ENCODE results near the gene MARCHF10. TPM values are rescaled to one million over a fixed set of nuclear protein-coding genes. Genes with fewer than 3 reads are reported as not detected.
"Not testable (repeated sequence)": the region's sequence is repeated elsewhere in the genome, so short reads cannot be mapped to it uniquely, and the experiment has no call there.

Gene MARCHF10
- total RNA-seq, 1 experiment from 2014 or later: not detected

DNA sequence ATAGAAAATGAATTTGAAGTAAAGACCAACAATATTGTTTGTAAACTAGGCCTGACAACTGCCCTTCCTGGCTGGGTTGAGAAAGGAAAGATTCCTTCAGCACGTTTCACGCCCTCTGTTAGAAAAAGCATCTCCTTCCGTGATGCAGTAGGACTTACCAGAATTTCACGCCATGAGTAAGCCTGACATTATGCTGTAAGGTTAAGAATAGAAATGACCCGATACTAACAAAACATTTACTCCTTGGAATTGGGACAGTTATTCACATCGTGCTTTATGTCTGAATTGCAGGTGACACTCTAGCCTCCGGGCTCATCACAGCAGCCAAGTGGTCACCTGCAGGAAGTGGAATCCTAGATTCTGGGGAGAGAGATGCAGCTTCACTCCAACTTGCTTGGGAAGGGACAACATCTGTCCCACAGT is 17.5 kb downstream of the MARCHF10 start:
- H3K4me2 ChIP-seq (ENCODE audit: low read length): peak overlapping the region; percentile 70
- H2AFZ ChIP-seq (ENCODE audit: low read length): no peak overlapping the region
- H3F3A ChIP-seq (ENCODE audit: low read length, unreplicated experiment): peaks cover 19% of the 10 kb centered on the region
- peak overlapping the region; percentile 58 for H3K9ac ChIP-seq (ENCODE audit: low read length)
- H3K4me3 ChIP-seq (ENCODE audit: low read length): peak overlapping the region; percentile 27; the same call in 1 of the 2 replicates
- no peaks in the 10 kb centered on the region for H3K79me2 ChIP-seq (ENCODE audit: low read length)
- H3K9me2 ChIP-seq (replicated peaks; ENCODE audit: low read length): no peaks in the 10 kb centered on the region
- TF ChIP-seq, protein P1, sequence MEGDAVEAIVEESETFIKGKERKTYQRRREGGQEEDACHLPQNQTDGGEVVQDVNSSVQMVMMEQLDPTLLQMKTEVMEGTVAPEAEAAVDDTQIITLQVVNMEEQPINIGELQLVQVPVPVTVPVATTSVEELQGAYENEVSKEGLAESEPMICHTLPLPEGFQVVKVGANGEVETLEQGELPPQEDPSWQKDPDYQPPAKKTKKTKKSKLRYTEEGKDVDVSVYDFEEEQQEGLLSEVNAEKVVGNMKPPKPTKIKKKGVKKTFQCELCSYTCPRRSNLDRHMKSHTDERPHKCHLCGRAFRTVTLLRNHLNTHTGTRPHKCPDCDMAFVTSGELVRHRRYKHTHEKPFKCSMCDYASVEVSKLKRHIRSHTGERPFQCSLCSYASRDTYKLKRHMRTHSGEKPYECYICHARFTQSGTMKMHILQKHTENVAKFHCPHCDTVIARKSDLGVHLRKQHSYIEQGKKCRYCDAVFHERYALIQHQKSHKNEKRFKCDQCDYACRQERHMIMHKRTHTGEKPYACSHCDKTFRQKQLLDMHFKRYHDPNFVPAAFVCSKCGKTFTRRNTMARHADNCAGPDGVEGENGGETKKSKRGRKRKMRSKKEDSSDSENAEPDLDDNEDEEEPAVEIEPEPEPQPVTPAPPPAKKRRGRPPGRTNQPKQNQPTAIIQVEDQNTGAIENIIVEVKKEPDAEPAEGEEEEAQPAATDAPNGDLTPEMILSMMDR (conservative IDR thresholded peaks at IDR 0.05; ENCODE audit: low read depth, low read length): no peak
- TF ChIP-seq EZH2 (IDR thresholded peaks at IDR 0.05; ENCODE audit: low read length, unreplicated experiment) (no peak), EZH2phosphoT487 (IDR thresholded peaks at IDR 0.05; ENCODE audit: borderline replicate concordance, low read length) (no peak)
- intact Hi-C loops (cut with micrococcal nuclease): loop anchor here (1.0 to 2.0 kb wide), 4 partner anchors 11 to 178 kb away; no protein-coding TSS in a partner anchor
- H3K36me3 ChIP-seq (ENCODE audit: low read depth, low read length): no peaks in the 10 kb centered on the region
- ATAC-seq: peak; percentile 68
- no peaks in the 10 kb centered on the region for H3K9me3 ChIP-seq (ENCODE audit: low read length)
- DNase-seq: peak; percentile 96
- H3K27me3 ChIP-seq (ENCODE audit: low read length): no peaks in the 10 kb centered on the region
- H3K4me1 ChIP-seq (ENCODE audit: insufficient read depth, low read length): peaks cover 58% of the 10 kb centered on the region
- no TSS peak for BruUV-seq (replicated peaks)
- ChIA-PET CTCF (interaction anchor here (0.8 kb wide), 1 partner anchor 11 kb away, joined by 7 read pairs; no protein-coding TSS in a partner anchor), POLR2A (ENCODE audit: unreplicated experiment) (interaction anchor here (0.6 kb wide), 1 partner anchor 108 kb away, joined by 4 read pairs; no protein-coding TSS in a partner anchor)
- peak overlapping the region; percentile 89 for H3K27ac ChIP-seq (ENCODE audit: low read length)
- H4K20me1 ChIP-seq (ENCODE audit: low read length): no peaks in the 10 kb centered on the region

DNA sequence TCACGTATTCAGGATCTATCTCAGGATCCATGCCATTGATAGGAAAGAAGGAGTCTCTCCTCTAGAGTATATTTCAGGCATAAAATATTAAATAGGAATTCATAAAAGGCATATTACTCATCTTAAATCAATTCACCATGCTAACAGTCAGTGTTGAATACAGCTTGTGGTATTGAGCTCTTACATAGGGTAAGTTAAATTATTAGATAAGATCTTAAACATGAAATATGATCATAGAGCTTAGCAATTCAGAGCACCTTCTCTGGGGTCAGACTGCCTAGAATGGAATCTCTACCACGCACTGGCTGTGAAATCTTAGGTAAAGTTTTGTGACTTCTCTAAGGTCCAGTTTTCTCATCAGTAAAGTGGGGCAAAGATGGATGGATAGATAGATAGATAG is 20.7 kb downstream of the MARCHF10 start:
- CTCF ChIA-PET: no interaction called here
- peak overlapping the region; percentile 55 for H3K4me2 ChIP-seq (ENCODE audit: low read length)
- no TSS peak for BruUV-seq (replicated peaks)
- peak overlapping the region; percentile 7 for H3K9ac ChIP-seq (ENCODE audit: low read length)
- ATAC-seq (peak; percentile 53), DNase-seq (peak; percentile 87)
- no peak overlapping the region for H2AFZ ChIP-seq (ENCODE audit: low read length)
- H4K20me1 ChIP-seq (ENCODE audit: low read length): no peaks in the 10 kb centered on the region
- TF ChIP-seq EZH2phosphoT487 (IDR thresholded peaks at IDR 0.05; ENCODE audit: borderline replicate concordance, low read length) (no peak), EZH2 (IDR thresholded peaks at IDR 0.05; ENCODE audit: low read length, unreplicated experiment) (no peak)
- TF ChIP-seq, protein P1 (conservative IDR thresholded peaks at IDR 0.05; ENCODE audit: low read depth, low read length): no peak
- no peaks in the 10 kb centered on the region for H3K36me3 ChIP-seq (ENCODE audit: low read depth, low read length)
- no peaks in the 10 kb centered on the region for H3K9me2 ChIP-seq (replicated peaks; ENCODE audit: low read length)
- H3K79me2 ChIP-seq (ENCODE audit: low read length): no peaks in the 10 kb centered on the region
- intact Hi-C loops (cut with micrococcal nuclease): no loop called here
- H3K4me3 ChIP-seq (ENCODE audit: low read length): peak overlapping the region; percentile 16; the same call in 1 of the 2 replicates
- peak overlapping the region; percentile 62 for H3K27ac ChIP-seq (ENCODE audit: low read length)
- POLR2A ChIA-PET (ENCODE audit: unreplicated experiment): interaction anchor here (0.6 to 0.9 kb wide), 3 partner anchors 25 to 188 kb away, joined by 3 to 4 read pairs (median 3); no protein-coding TSS in a partner anchor
- no peaks in the 10 kb centered on the region for H3K27me3 ChIP-seq (ENCODE audit: low read length)
- no peaks in the 10 kb centered on the region for H3K9me3 ChIP-seq (ENCODE audit: low read length)
- peaks cover 19% of the 10 kb centered on the region for H3F3A ChIP-seq (ENCODE audit: low read length, unreplicated experiment)
- peaks cover 61% of the 10 kb centered on the region for H3K4me1 ChIP-seq (ENCODE audit: insufficient read depth, low read length)

DNA sequence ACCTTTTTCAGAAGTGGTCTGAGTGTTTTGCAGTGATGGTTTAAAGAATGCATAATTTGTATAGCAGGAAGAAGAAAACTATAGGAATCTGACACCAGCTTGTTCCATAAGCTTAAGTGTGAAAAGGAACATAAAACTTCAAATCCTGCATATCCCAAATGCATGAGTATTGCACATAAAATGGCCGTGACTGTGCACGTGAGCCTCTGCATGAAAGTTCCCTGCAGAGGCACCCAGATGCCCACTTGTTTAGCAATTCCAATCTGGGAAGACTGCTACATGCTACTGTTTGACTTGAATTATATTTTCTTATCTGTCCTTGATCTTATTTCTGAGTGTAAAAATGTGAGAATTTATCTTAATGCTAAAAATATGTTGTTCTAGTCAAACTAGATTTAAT is 21.5 kb downstream of the MARCHF10 start:
- DNase-seq: no peak
- Histone ChIP-seq H3K4me2 (ENCODE audit: low read length) (peak overlapping the region; percentile 55), H3K27me3 (ENCODE audit: low read length) (no peaks in the 10 kb centered on the region), H3K9me2 (replicated peaks; ENCODE audit: low read length) (no peaks in the 10 kb centered on the region), H4K20me1 (ENCODE audit: low read length) (no peaks in the 10 kb centered on the region), H2AFZ (ENCODE audit: low read length) (no peak overlapping the region), H3F3A (ENCODE audit: low read length, unreplicated experiment) (peaks cover 19% of the 10 kb centered on the region), H3K36me3 (ENCODE audit: low read depth, low read length) (no peaks in the 10 kb centered on the region), H3K79me2 (ENCODE audit: low read length) (no peaks in the 10 kb centered on the region), H3K4me3 (ENCODE audit: low read length) (no peak overlapping the region), H3K9ac (ENCODE audit: low read length) (peak overlapping the region; percentile 7), H3K27ac (ENCODE audit: low read length) (peak overlapping the region; percentile 62), H3K9me3 (ENCODE audit: low read length) (no peaks in the 10 kb centered on the region), H3K4me1 (ENCODE audit: insufficient read depth, low read length) (peaks cover 56% of the 10 kb centered on the region)
- intact Hi-C loops (cut with micrococcal nuclease): no loop called here
- no peak for ATAC-seq
- BruUV-seq (replicated peaks): no TSS peak
- CTCF ChIA-PET: no interaction called here
- POLR2A ChIA-PET (ENCODE audit: unreplicated experiment): no interaction called here
- TF ChIP-seq EZH2phosphoT487 (IDR thresholded peaks at IDR 0.05; ENCODE audit: borderline replicate concordance, low read length) (no peak), EZH2 (IDR thresholded peaks at IDR 0.05; ENCODE audit: low read length, unreplicated experiment) (no peak)
- TF ChIP-seq, protein P1 (conservative IDR thresholded peaks at IDR 0.05; ENCODE audit: low read depth, low read length): no peak

DNA sequence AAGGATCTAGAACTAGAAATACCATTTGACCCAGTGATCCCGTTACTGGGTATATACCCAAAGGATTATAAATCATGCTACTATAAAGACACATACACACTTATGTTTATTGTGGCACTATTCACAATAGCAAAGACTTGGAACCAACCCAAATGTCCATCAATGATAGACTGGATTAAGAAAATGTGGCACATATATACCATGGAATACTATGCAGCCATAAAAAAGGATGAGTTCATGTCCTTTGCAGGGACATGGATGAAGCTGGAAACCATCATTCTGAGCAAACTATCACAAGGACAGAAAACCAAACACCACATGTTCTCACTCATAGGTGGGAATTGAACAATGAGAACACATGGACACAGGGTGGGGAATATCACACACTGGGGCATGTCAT is 22.1 kb downstream of the MARCHF10 start:
- H3K4me2 ChIP-seq (ENCODE audit: low read length); H3K27me3 ChIP-seq (ENCODE audit: low read length); CTCF ChIA-PET; H3K27ac ChIP-seq (ENCODE audit: low read length); H3K4me3 ChIP-seq (ENCODE audit: low read length); H3K9ac ChIP-seq (ENCODE audit: low read length); H3K79me2 ChIP-seq (ENCODE audit: low read length); H2AFZ ChIP-seq (ENCODE audit: low read length); POLR2A ChIA-PET (ENCODE audit: unreplicated experiment); H3K9me2 ChIP-seq (replicated peaks; ENCODE audit: low read length); ATAC-seq; BruUV-seq (replicated peaks); DNase-seq; H3K9me3 ChIP-seq (ENCODE audit: low read length); H4K20me1 ChIP-seq (ENCODE audit: low read length); H3K36me3 ChIP-seq (ENCODE audit: low read depth, low read length); intact Hi-C loops (cut with micrococcal nuclease): not testable (repeated sequence)
- Histone ChIP-seq H3F3A (ENCODE audit: low read length, unreplicated experiment) (peaks cover 13% of the 10 kb centered on the region), H3K4me1 (ENCODE audit: insufficient read depth, low read length) (peaks cover 56% of the 10 kb centered on the region)

All from PC-3 (cell line).